GM23338 (cell line): ENCODE results near the gene ZBTB7C. TPM values are rescaled to one million over a fixed set of nuclear protein-coding genes. Genes with fewer than 3 reads are reported as not detected.

Experiments used
- CREB1 ChIP-seq: fragments of 250-450 bp; sonication (Bioruptor Pico); IDR thresholded peaks from 2 replicates; pipeline ENCODE4 v1.5.0; 2020; ENCODE audit warnings: low read depth, mild to moderate bottlenecking, moderate library complexity
- CTCF ChIP-seq, 2 experiments: fragments of 200-600 bp in 1 of 2; sonication (generic) in 1 of 2; conservative IDR thresholded peaks; 2 replicates each; pipeline versions ENCODE4 v1.5.1 to v1.6.1; 2016 to 2017; ENCODE audit warnings: antibody characterized with exemption in 2 of 2, low read depth in 2 of 2, mild to moderate bottlenecking in 2 of 2, moderate library complexity in 1 of 2
- ETS1 ChIP-seq: IDR thresholded peaks from 2 replicates; pipeline ENCODE4 v1.6.1; 2016; ENCODE audit warnings: antibody characterized with exemption
- EZH2phosphoT487 ChIP-seq: fragments of 200-600 bp; sonication (generic); IDR thresholded peaks from one replicate; pipeline ENCODE4 v1.8.1; 2018; ENCODE audit warnings: antibody characterized with exemption; ENCODE audit not compliant: unreplicated experiment
- JUNB ChIP-seq: IDR thresholded peaks from one replicate; pipeline ENCODE4 v1.6.1; 2016; ENCODE audit warnings: antibody characterized with exemption; ENCODE audit not compliant: unreplicated experiment
- POLR2AphosphoS5 ChIP-seq: IDR thresholded peaks from 2 replicates; pipeline ENCODE4 v1.6.1; 2016; ENCODE audit warnings: antibody characterized with exemption, low read depth
- STAT1 ChIP-seq: IDR thresholded peaks from one replicate; pipeline ENCODE4 v1.6.1; 2016; ENCODE audit warnings: antibody characterized with exemption; ENCODE audit not compliant: unreplicated experiment
- ZNF114 ChIP-seq: fragments of 250-450 bp; sonication (Bioruptor Pico); IDR thresholded peaks from 2 replicates; pipeline ENCODE4 v1.5.0; 2020; ENCODE audit warnings: mild to moderate bottlenecking, moderate library complexity
- ZNF331 ChIP-seq: fragments of 250-450 bp; sonication (Bioruptor Pico); IDR thresholded peaks from 2 replicates; pipeline ENCODE4 v1.5.0; 2020; ENCODE audit warnings: low read depth, mild to moderate bottlenecking, moderate library complexity
- ZNF462 ChIP-seq: fragments of 250-450 bp; sonication (Bioruptor Pico); IDR thresholded peaks from 2 replicates; pipeline ENCODE4 v1.5.0; 2020; ENCODE audit warnings: mild to moderate bottlenecking, moderate library complexity
- polyA plus RNA-seq: library from polyadenylated mRNA; unstranded; fragments of >200 nt; fragmentation: Nextera tagmentation; extraction: Ambion mirVana; gene quantifications from 2 replicates; pipeline ENCODE4 v1.2.1, GENCODE V29; 2016
- total RNA-seq: library from RNA; depleted of rRNA; stranded (reverse); fragments of >200 nt; shearing (Covaris generic); gene quantifications from 2 replicates; pipeline ENCODE4 v1.2.3, GENCODE V29; 2014

Gene ZBTB7C
- total and polyA plus RNA-seq, 2 experiments from 2014 or later, result 0.03 to 0.14 TPM

- TF ChIP-seq ZNF462 (no peak), STAT1 (no peak), POLR2AphosphoS5 (no peak), ETS1 (no peak), ZNF114 (CRISPR knock-in tag) (no peak), ZNF331 (no peak), EZH2phosphoT487 (no peak), CREB1 (CRISPR knock-in tag) (no peak), CTCF (conservative IDR thresholded peaks at IDR 0.05; ENCODE audit: low read depth in 2 of 2) (no peak), JUNB (no peak)
Measured at GRCh38 chr18:48250918-48251317, 158.3 kb downstream of the ZBTB7C start (continued).
